Choroid plexus epithelial cell (primary cell): ENCODE data around the gene RAMP3.
"Not testable (repeated sequence)": the region's sequence is repeated elsewhere in the genome, so short reads cannot be mapped to it uniquely, and the experiment has no call there.

Source experiments
- DNase-seq: peaks from one replicate; pipeline ENCODE4 v3.0.0-alpha.2; 2010; ENCODE audit warnings: low read depth
- H3K4me3 ChIP-seq: 2 replicates; pipeline ENCODE4 v1.5.1; 2011; ENCODE audit warnings: low read depth, mild to moderate bottlenecking, control low read depth, low read length, moderate library complexity
- CTCF ChIP-seq: conservative IDR thresholded peaks from 2 replicates; pipeline ENCODE4 v1.5.1; 2011; ENCODE audit warnings: low read depth, mild to moderate bottlenecking, control low read depth, inconsistent platforms, low read length, moderate library complexity

The RAMP3 gene

GRCh38 chr7:45203936-45204445 lies 46.4 kb downstream of the RAMP3 start:
- peak; percentile 37 for DNase-seq
- no peak overlapping the region for H3K4me3 ChIP-seq
- TF ChIP-seq CTCF = no peak

GRCh38 chr7:45206266-45206665 lies 48.7 kb downstream of the RAMP3 start:
- not testable (repeated sequence) for DNase-seq, H3K4me3 ChIP-seq

GRCh38 chr7:45209909-45210308 lies 52.3 kb downstream of the RAMP3 start:
- DNase-seq, H3K4me3 ChIP-seq: not testable (repeated sequence)

GRCh38 chr7:45211066-45211465 lies 53.5 kb downstream of the RAMP3 start:
- H3K4me3 ChIP-seq = no peak overlapping the region
- no peak for DNase-seq
- TF ChIP-seq CTCF = no peak

GRCh38 chr7:45211958-45212357 lies 54.4 kb downstream of the RAMP3 start:
- TF ChIP-seq CTCF = no peak
- DNase-seq = no peak
- H3K4me3 ChIP-seq = no peak overlapping the region

GRCh38 chr7:45212606-45213005 lies 55.0 kb downstream of the RAMP3 start:
- no peak overlapping the region for H3K4me3 ChIP-seq
- TF ChIP-seq CTCF = no peak
- DNase-seq = no peak

- DNase-seq = no peak
- no peak overlapping the region for H3K4me3 ChIP-seq
- TF ChIP-seq CTCF = no peak
Measured at GRCh38 chr7:45215601-45216062, 58.0 kb downstream of the RAMP3 start.

GRCh38 chr7:45216181-45216580 lies 58.6 kb downstream of the RAMP3 start:
- H3K4me3 ChIP-seq = no peak overlapping the region
- no peak for DNase-seq
- no peak for TF ChIP-seq CTCF
